SJSA1 (cell line): ENCODE results near the gene SNX19. TPM values are rescaled to one million over a fixed set of nuclear protein-coding genes. Genes with fewer than 3 reads are reported as not detected.
A peak's percentile ranks its signal among the peaks of the same experiment; 100 is the strongest.

Experiments used
- DNase-seq, 2 experiments: peaks; one replicate each; pipeline ENCODE4 v3.0.0-alpha.2; 2015 to 2020; ENCODE audit warnings: low spot score in 2 of 2, low read depth in 1 of 2
- H3K27ac ChIP-seq: fragments of 250-450 bp; sonication (Bioruptor Pico); 2 replicates; pipeline ENCODE4 v1.5.1; 2020; ENCODE audit warnings: mild to moderate bottlenecking, moderate library complexity
- H3K27me3 ChIP-seq: fragments of 250-450 bp; sonication (Bioruptor Pico); replicated peaks from 2 replicates; pipeline ENCODE4 v1.5.1; 2020; ENCODE audit warnings: mild to moderate bottlenecking, moderate library complexity
- H3K36me3 ChIP-seq: fragments of 250-450 bp; sonication (Bioruptor Pico); 2 replicates; pipeline ENCODE4 v1.5.1; 2020; ENCODE audit warnings: mild to moderate bottlenecking
- H3K4me1 ChIP-seq: fragments of 250-450 bp; sonication (Bioruptor Pico); replicated peaks from 2 replicates; pipeline ENCODE4 v1.6.1; 2021; ENCODE audit warnings: mild to moderate bottlenecking
- H3K4me3 ChIP-seq: fragments of 250-450 bp; sonication (Bioruptor Pico); 2 replicates; pipeline ENCODE4 v1.5.1; 2020; ENCODE audit warnings: mild to moderate bottlenecking
- H3K9me3 ChIP-seq: fragments of 250-450 bp; sonication (Bioruptor Pico); replicated peaks from 2 replicates; pipeline ENCODE4 v1.5.1; 2020; ENCODE audit warnings: mild to moderate bottlenecking
- total RNA-seq: library from RNA; depleted of rRNA; stranded (reverse); fragments of >200 nt; shearing (Covaris generic); gene quantifications from 2 replicates; pipeline ENCODE4 v1.2.3, GENCODE V29; 2014

The SNX19 gene
- total RNA-seq, 1 experiment from 2014 or later, result 68.9 TPM

GRCh38 chr11:130913268-130913667 is 3.0 kb downstream of the SNX19 start:
- no peak overlapping the region for H3K27ac ChIP-seq
- H3K4me1 ChIP-seq, result peaks cover 5% of the 10 kb centered on the region; the same call in 1 of the 2 replicates
- peaks cover 36% of the 10 kb centered on the region for H3K36me3 ChIP-seq
- no peaks in the 10 kb centered on the region for H3K9me3 ChIP-seq
- DNase-seq, result no peak
- H3K4me3 ChIP-seq, result no peak overlapping the region
- H3K27me3 ChIP-seq, result no peaks in the 10 kb centered on the region

GRCh38 chr11:130912552-130912951 is 3.7 kb downstream of the SNX19 start:
- peaks cover 43% of the 10 kb centered on the region for H3K36me3 ChIP-seq
- no peak overlapping the region for H3K4me3 ChIP-seq
- no peaks in the 10 kb centered on the region for H3K27me3 ChIP-seq
- no peaks in the 10 kb centered on the region for H3K9me3 ChIP-seq
- no peak overlapping the region for H3K27ac ChIP-seq
- no peak for DNase-seq
- peaks cover 5% of the 10 kb centered on the region; the same call in 1 of the 2 replicates for H3K4me1 ChIP-seq

GRCh38 chr11:130911306-130911705 is 5.0 kb downstream of the SNX19 start:
- no peak for DNase-seq

GRCh38 chr11:130909650-130910049 is 6.6 kb downstream of the SNX19 start:
- Histone ChIP-seq H3K27me3 (no peaks in the 10 kb centered on the region), H3K4me1 (peaks cover 5% of the 10 kb centered on the region; the same call in 1 of the 2 replicates), H3K4me3 (no peak overlapping the region), H3K9me3 (no peaks in the 10 kb centered on the region), H3K27ac (no peak overlapping the region), H3K36me3 (peaks cover 55% of the 10 kb centered on the region)
- no peak for DNase-seq

More at GRCh38 chr11:130911306-130911705, 5.0 kb downstream of the SNX19 start:
- H3K27ac ChIP-seq, result no peak overlapping the region
- H3K4me1 ChIP-seq, result peaks cover 5% of the 10 kb centered on the region; the same call in 1 of the 2 replicates
- H3K4me3 ChIP-seq, result no peak overlapping the region
- H3K9me3 ChIP-seq, result no peaks in the 10 kb centered on the region
- H3K36me3 ChIP-seq, result peaks cover 55% of the 10 kb centered on the region
- H3K27me3 ChIP-seq, result no peaks in the 10 kb centered on the region

GRCh38 chr11:130908770-130909625 is 7.3 kb downstream of the SNX19 start:
- H3K27me3 ChIP-seq, result no peaks in the 10 kb centered on the region
- DNase-seq, result peak in 1 of 2 experiments; percentile 6
- H3K4me1 ChIP-seq, result peaks cover 5% of the 10 kb centered on the region; the same call in 1 of the 2 replicates
- H3K9me3 ChIP-seq, result no peaks in the 10 kb centered on the region
- H3K36me3 ChIP-seq, result peaks cover 59% of the 10 kb centered on the region
- no peak overlapping the region for H3K27ac ChIP-seq
- H3K4me3 ChIP-seq, result no peak overlapping the region

GRCh38 chr11:130908061-130908460 is 8.2 kb downstream of the SNX19 start:
- Histone ChIP-seq H3K4me1 (peaks cover 5% of the 10 kb centered on the region; the same call in 1 of the 2 replicates), H3K27me3 (no peaks in the 10 kb centered on the region), H3K36me3 (peaks cover 57% of the 10 kb centered on the region), H3K9me3 (no peaks in the 10 kb centered on the region), H3K27ac (no peak overlapping the region), H3K4me3 (no peak overlapping the region)
- DNase-seq, result no peak

GRCh38 chr11:130907229-130907628 is 9.1 kb downstream of the SNX19 start:
- Histone ChIP-seq H3K36me3 (peaks cover 62% of the 10 kb centered on the region), H3K9me3 (no peaks in the 10 kb centered on the region), H3K4me1 (peaks cover 5% of the 10 kb centered on the region; the same call in 1 of the 2 replicates), H3K27me3 (no peaks in the 10 kb centered on the region), H3K4me3 (no peak overlapping the region), H3K27ac (no peak overlapping the region)
- no peak for DNase-seq

- no peak overlapping the region for H3K4me3 ChIP-seq
- H3K4me1 ChIP-seq, result peaks cover 5% of the 10 kb centered on the region; the same call in 1 of the 2 replicates
- no peaks in the 10 kb centered on the region for H3K27me3 ChIP-seq
- H3K27ac ChIP-seq, result no peak overlapping the region
- DNase-seq, result no peak
- H3K9me3 ChIP-seq, result no peaks in the 10 kb centered on the region
- peaks cover 65% of the 10 kb centered on the region for H3K36me3 ChIP-seq
Measured at GRCh38 chr11:130906616-130907015, 9.7 kb downstream of the SNX19 start.

GRCh38 chr11:130905512-130905911 is 10.8 kb downstream of the SNX19 start:
- H3K4me1 ChIP-seq, result peaks cover 5% of the 10 kb centered on the region; the same call in 1 of the 2 replicates
- no peaks in the 10 kb centered on the region for H3K27me3 ChIP-seq
- H3K27ac ChIP-seq, result no peak overlapping the region
- H3K9me3 ChIP-seq, result no peaks in the 10 kb centered on the region
- no peak for DNase-seq
- H3K4me3 ChIP-seq, result no peak overlapping the region
- peaks cover 70% of the 10 kb centered on the region for H3K36me3 ChIP-seq

- Histone ChIP-seq H3K4me1 (peaks cover 5% of the 10 kb centered on the region; the same call in 1 of the 2 replicates), H3K36me3 (peaks cover 67% of the 10 kb centered on the region), H3K27ac (no peak overlapping the region), H3K27me3 (no peaks in the 10 kb centered on the region), H3K4me3 (no peak overlapping the region), H3K9me3 (no peaks in the 10 kb centered on the region)
- DNase-seq, result no peak
Measured at GRCh38 chr11:130904380-130904779, 11.9 kb downstream of the SNX19 start.

GRCh38 chr11:130902380-130902779 is 13.9 kb downstream of the SNX19 start:
- H3K9me3 ChIP-seq, result no peaks in the 10 kb centered on the region
- no peak overlapping the region for H3K27ac ChIP-seq
- no peak overlapping the region for H3K4me3 ChIP-seq
- H3K27me3 ChIP-seq, result no peaks in the 10 kb centered on the region
- DNase-seq, result no peak
- peaks cover 12% of the 10 kb centered on the region for H3K4me1 ChIP-seq
- peaks cover 67% of the 10 kb centered on the region for H3K36me3 ChIP-seq

- peaks cover 20% of the 10 kb centered on the region for H3K4me1 ChIP-seq
- no peaks in the 10 kb centered on the region for H3K27me3 ChIP-seq
- no peak overlapping the region for H3K4me3 ChIP-seq
- H3K9me3 ChIP-seq, result no peaks in the 10 kb centered on the region
- no peak for DNase-seq
- peaks cover 63% of the 10 kb centered on the region for H3K36me3 ChIP-seq
- no peak overlapping the region for H3K27ac ChIP-seq
Measured at GRCh38 chr11:130899106-130899505, 17.2 kb downstream of the SNX19 start.

GRCh38 chr11:130897262-130898182 is 18.8 kb downstream of the SNX19 start:
- DNase-seq, result peak; percentile 81 to 84
- H3K27me3 ChIP-seq, result no peaks in the 10 kb centered on the region
- peak overlapping the region; percentile 72 for H3K27ac ChIP-seq
- peaks cover 61% of the 10 kb centered on the region for H3K36me3 ChIP-seq
- H3K4me1 ChIP-seq, result peaks cover 23% of the 10 kb centered on the region
- H3K4me3 ChIP-seq, result peak overlapping the region; percentile 10; the same call in 1 of the 2 replicates
- H3K9me3 ChIP-seq, result no peaks in the 10 kb centered on the region
